Measurements from ENCODE around the gene LOX.

Gene LOX

DNA sequence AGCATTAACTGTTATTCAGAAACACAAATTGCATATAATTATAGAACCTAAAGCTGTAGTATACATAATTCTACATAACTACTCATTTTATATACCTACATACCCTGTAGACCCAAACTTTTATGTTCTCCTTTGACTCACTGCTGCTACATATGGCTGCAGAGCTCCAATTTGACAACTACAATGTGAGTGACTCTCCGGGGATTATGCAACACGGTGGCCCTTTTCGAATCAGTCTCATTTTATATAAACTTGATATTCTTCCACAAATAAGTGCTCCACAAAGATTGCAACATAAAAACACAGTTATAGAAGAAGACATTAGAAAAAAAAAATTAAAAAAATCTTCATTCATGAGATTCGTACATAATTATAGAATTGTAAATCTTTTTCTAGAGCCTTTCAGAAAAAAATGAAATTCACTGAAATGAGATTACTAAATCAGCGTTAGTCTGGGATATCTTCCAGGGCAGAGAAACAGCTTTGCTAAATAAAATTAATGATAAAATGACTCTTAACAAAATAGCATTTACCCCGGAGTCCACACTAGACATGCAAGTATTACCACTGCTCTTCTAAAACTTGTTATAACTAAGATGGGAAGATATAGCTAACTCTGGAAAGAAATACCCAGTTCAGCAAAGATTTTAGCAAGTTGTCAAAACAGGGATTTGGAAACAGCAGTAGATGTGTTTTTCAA, 63.7 kb downstream of the LOX start:
- no peak overlapping the region for H3K4me2 ChIP-seq (ENCODE audit: low read length)
- no peak overlapping the region for H3K4me3 ChIP-seq (ENCODE audit: low read depth, low read length, poor library complexity, severe bottlenecking)
- no peaks in the 10 kb centered on the region for H4K20me1 ChIP-seq (ENCODE audit: insufficient read depth, low read length)
- H3K9me3 ChIP-seq (ENCODE audit: low read length): no peaks in the 10 kb centered on the region
- peaks cover 6% of the 10 kb centered on the region for H3K36me3 ChIP-seq (ENCODE audit: insufficient read depth, low read length)
- no peak overlapping the region for H3K27ac ChIP-seq (ENCODE audit: low read depth, low read length, poor library complexity, severe bottlenecking)
- no peak for TF ChIP-seq EZH2 (IDR thresholded peaks at IDR 0.05; ENCODE audit: borderline replicate concordance, low read length)
- TF ChIP-seq, protein P1, sequence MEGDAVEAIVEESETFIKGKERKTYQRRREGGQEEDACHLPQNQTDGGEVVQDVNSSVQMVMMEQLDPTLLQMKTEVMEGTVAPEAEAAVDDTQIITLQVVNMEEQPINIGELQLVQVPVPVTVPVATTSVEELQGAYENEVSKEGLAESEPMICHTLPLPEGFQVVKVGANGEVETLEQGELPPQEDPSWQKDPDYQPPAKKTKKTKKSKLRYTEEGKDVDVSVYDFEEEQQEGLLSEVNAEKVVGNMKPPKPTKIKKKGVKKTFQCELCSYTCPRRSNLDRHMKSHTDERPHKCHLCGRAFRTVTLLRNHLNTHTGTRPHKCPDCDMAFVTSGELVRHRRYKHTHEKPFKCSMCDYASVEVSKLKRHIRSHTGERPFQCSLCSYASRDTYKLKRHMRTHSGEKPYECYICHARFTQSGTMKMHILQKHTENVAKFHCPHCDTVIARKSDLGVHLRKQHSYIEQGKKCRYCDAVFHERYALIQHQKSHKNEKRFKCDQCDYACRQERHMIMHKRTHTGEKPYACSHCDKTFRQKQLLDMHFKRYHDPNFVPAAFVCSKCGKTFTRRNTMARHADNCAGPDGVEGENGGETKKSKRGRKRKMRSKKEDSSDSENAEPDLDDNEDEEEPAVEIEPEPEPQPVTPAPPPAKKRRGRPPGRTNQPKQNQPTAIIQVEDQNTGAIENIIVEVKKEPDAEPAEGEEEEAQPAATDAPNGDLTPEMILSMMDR (IDR thresholded peaks at IDR 0.05; ENCODE audit: low read length): no peak
- H3K9me2 ChIP-seq (ENCODE audit: low read depth, low read length): no peaks in the 10 kb centered on the region
- H3K4me1 ChIP-seq (ENCODE audit: insufficient read depth, low read length, severe bottlenecking): no peaks in the 10 kb centered on the region
- no peak overlapping the region for H2AFZ ChIP-seq (ENCODE audit: low read length)
- no peaks in the 10 kb centered on the region for H3K27me3 ChIP-seq (ENCODE audit: insufficient read depth, low read length)
- no peak overlapping the region for H3K9ac ChIP-seq (ENCODE audit: low read length)
- no peaks in the 10 kb centered on the region for H3F3A ChIP-seq (ENCODE audit: insufficient read depth, low read length)
- H3K79me2 ChIP-seq (ENCODE audit: insufficient read depth, low read length): no peaks in the 10 kb centered on the region

All from OCI-LY1 (cell line).